Measurements from ENCODE around the gene OPALIN.
"Not testable (repeated sequence)": the region's sequence is repeated elsewhere in the genome, so short reads cannot be mapped to it uniquely, and the experiment has no call there.

Gene OPALIN

DNA sequence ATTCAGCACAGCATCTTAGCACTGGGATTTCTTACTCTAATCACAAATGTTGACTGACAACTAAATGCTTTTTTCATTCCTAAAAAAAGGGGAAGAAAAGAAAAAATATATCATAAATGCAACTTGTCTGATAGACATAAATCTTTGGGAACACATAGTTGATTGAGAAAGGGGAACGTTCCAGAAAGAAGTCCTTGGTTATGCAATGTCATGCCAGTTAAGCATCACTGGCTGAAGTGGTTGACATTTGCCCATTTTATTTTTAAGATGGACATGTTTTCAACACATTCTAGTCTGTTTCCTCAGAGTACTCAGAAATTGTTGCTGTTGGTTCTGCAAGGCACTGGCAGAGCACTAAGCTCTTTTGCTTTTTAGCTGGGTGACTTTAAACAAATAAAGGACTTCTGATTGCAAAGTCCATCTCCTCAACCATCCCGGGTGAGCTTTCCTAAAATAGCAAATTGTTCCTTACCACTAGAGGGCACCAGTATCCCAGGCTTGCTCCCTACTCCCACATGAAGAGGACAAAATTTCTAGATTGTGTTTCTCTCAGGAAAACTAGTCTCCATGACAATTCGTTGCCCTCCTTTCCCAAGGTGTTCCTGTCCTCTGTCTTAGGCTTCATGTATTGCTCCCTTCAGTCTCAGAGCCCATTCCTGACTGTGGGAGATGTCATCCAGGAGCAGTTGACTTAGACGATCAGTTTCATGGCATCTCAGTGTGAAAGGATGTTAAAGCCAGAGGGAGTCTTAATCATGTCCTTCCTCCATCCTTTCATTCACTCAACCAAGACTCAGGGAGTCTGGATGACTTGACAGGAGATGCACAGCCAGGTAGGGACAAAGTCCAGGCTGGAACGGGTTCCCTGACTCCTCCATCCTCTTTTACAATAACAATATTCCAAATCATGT is 23.9 kb downstream of the OPALIN start:
- DNase-seq, result no peak

DNA sequence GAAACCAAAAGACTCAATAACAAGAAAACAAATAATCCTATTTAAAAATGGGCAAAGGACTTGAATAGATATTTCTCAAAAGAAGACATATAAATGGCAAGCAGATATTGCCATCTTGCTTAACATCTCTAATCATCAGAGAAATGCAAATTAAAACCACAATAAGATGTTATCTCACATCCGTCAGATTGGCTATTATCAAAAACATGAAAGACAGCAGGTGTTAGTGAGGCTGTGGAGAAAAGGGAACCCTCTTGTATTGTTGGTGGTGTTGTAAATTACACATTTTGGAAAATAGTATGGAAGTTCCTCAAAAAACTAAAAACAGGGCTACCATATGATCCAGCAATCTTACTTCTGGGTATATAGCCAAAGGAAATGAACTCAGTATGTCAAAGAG is 25.7 kb downstream of the OPALIN start:
- DNase-seq, result no peak

DNA sequence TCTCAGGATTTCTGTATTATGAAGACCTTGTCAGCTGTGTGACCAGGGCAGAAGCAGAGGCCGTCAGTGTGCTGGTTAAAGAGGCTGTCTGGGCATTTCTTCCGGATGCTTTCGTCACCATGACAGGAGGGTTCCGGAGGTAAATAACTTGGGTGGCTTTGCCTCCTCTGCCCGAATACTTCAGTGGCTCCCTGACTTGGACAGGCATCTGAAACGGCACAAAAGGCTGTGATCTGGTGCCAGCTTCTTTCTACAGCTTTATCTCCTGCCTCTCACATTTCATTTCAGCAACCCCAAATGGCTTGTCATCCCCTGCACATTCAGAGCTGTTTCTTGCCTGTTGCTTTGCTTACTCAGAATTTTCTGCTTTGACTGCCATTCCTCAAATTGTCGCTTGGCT is 31.3 kb downstream of the OPALIN start:
- no peak for DNase-seq

DNA sequence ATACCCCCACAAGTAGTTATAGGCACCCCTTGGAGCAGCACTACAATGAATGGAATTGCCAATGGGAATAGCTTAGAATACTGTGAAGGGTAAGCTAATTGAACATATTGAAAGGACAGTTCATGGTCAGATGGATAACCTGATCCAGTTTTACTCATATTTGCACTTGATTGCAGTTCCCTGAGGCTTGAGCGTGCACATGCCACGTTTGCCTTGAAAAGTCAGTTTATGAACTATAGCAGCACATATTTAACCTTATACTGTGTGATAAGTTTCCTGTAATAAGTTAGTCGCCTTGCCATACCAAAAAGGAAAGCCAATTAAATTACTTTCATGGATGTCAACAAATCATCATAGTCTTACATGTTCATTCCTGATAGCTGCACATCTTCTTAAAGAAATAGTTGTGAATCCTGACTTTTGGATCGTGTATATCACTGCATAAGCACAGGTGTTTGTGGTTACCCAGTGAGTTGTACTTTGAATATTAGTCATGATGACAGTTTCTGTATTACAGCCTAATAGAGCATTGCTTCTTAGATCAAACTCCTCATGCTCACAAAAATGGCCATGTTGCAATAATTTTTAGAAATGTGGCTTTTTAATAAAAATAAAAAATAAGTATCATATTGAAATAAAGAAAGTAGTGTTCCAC is 33.0 kb downstream of the OPALIN start:
- DNase-seq, result no peak

DNA sequence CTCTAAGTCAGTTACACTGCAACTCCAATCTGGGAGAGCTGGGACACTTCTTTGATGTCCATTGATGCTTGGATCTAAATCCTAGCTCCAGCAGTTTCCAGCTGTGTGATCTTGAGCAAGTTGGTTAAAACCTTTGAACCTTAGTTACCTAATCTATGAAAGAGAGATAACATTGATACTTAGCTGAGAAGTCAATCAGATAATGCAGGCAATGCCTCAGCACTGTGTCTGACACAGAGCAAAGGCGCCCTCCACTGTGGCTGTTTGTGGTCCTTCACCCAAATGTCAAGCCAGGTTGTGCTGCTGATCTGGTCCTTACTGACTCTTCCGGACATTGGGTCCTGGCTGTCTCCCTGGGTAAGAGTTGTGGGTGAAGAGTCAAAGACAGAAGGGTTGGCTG is 34.4 kb downstream of the OPALIN start:
- DNase-seq, result no peak

DNA sequence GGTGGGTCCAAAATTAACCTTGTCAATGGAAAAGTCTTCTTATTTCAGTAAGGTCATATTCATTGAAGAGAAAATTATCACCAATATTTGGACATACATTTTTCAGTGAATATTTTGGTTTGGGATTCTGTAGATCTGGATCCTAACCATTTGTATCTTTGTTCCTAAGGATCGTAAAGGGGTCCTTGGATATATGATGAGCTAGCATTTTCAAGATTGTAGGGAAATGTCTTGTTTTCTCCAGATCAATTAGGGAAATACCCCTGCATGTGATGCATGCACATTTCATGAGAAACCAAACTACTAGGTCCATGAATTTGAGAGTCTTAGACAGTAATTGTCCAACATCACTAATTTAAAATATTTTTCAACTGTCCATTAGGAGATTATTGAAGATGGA is 36.5 kb downstream of the OPALIN start:
- no peak for DNase-seq

DNA sequence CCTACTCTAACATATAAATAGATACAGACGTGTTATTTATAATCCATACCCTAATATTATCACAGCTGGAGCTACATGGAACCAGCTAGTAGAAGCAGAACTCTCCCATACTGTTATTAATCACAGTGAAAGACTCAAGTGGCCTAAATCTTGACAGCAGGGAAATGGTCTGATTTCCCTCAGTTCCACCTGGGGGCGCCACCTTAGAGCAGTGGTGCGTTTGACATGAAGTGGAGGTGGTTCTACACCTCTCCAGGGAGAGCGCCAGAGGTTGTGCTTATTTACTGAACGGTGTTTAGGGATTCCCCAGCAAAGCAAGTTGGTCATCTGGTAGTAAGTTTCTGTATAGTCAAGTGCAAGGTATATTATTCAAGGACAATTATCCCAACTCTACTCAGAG is 37.0 kb downstream of the OPALIN start:
- DNase-seq, result no peak

DNA sequence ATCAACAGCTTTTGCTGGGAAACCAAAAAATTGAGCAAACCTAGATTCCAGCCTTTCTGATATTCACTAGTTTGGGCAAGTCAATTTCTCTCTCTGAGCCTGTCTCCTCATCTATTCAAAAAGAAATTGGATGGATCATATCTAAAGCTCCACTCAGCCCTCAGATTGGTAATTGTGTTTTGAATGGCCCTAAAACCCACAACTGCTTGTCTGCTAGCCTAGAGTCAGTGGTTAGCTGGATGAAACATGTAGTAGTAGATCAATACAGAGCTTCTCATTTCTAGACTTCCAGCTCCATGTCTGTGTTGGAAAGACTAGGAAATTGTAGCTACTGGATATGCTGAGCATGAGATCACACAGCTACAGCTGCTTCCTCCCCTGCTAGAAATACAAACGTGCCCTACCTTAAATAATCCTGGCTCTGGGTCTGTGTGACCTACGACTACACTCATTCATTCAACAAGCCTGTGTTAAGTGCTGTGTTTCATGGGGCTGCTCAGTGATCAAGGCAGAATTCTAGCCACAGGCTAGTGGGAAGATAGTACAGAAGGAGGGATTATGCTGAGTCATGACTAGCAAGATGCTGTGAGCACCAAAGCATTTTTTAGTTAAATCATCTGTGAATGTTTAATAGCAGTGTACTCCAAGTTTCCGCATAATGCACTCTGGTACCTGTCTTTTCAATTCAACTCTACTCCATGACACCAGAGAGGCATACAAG is 38.9 kb downstream of the OPALIN start:
- no peak for DNase-seq

DNA sequence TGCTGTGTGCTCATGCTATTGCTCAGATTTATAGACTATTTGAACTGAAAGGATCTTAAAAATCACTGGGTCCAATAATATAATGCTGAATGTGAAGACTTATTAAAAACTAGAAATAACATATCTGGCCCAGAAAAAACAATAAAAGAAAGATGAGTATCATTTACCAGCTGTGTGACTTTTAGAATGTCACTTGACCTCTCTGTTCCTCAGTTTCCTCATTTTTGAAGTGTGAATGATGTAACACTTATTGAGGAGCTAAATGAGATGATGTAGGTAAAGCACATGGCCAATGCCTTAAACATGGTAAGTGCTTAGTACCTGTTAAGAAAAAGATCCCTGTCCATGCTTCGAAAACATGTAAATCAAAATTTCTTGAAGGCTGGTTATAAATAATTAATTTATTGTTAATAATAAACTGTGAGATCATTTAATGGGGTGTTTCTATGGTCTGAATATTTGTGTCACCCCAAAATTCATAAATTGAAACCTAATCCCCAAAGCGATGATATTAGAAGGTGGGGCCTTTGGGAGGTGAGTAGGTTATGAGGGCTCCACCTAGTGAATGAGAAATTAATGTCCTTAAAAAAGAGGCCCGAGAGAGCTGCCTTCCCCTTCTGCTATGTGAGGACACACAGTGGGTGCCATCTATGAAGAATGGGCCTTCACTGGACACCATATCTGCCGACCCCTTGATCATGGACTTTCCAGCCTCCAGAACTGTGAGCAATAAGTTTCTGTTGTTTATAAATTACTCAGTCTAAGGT is 41.6 kb downstream of the OPALIN start:
- DNase-seq, result no peak

DNA sequence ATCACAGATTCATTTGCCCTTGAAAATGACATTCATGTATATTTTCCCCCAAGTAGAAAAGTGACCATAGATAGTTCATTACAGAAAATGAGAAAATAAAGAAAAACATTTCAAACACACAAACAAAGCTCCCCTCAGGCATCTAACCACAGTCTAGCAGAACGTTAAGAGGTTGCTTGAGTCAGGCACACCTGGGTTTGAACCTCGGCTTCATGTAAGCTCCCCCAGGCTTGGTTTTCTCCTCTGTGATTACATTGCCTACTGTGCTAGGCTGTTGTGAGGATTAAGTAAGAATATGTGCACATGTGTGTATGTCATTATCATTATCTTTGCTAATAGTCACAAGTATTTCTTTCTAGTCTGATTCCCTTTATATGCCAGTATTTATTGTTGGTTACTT is 45.5 kb downstream of the OPALIN start:
- DNase-seq, result no peak

DNA sequence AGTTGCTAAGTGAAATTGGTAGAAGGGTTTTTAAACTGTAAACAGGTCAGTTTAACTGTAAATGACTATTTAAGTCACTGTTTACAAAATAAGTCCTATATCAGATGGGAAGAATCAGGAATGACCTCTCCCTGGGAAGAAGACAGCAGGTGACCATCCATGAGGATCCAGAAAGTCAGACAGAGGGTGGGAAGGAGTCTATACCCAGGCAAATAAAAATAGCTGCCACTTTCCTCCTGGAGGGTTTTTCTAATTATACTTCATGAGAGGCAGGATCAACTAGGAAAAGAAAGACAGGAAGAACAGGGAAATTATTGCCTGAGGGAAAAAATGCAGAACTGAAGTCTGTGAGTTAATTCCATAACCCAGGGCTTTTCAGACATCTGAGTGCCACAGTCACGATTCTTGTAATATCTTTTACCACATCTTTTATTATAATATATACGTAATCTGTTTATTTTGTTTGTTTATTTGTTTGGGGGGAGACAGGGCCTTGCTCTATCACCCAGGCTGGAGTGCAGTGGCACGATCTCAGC is 47.6 kb downstream of the OPALIN start:
- no peak for DNase-seq

DNA sequence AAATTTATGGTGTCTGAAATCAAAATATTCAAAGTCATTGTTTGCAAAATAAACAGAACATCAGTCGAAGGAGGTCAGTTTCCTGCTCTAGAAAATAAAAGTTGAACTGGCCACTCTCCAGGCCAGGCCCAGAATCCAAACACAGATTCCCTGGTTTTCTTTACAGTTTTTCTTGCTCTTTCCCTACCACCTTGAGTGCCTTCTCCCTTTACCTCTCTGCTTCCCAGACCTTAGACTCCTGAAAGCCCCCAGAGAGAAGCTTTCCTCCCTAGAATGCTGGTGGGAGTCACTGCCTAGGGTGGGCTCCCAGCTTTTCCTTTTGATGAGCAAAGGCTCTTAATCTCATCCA is 48.5 kb downstream of the OPALIN start:
- DNase-seq, result no peak

DNA sequence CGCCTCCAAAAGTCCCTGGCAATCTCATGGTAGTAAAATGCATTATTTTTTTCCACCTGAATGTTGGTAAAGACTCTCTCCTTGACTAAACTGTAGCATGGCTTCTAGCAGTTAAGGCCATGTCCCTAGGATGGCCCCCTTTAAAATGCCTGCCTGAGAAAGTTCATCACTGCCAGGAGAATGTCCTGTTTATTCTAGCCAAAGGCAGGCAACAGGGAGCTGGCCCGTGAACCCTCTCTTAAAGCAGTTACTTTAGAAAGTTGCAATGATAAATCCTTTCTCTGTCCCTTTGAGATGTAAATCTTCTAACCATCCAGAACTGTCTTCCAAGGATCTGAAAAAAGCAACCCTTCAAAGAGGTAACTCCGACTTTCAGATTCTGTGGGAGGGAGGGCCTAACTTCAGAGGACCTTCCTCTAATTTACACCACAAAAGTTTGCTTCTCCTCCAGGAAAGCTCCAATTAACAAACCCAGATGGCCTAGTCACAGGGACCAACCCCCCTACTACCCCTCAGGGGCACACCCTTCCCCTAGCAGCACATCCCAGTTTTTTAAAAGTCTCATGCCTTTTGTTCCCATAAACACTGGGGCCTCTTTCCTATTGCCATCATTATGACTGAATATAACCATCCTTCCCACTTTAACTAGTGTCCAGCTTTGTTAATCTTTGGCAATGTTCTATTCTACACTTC is 49.0 kb downstream of the OPALIN start:
- no peak for DNase-seq

DNA sequence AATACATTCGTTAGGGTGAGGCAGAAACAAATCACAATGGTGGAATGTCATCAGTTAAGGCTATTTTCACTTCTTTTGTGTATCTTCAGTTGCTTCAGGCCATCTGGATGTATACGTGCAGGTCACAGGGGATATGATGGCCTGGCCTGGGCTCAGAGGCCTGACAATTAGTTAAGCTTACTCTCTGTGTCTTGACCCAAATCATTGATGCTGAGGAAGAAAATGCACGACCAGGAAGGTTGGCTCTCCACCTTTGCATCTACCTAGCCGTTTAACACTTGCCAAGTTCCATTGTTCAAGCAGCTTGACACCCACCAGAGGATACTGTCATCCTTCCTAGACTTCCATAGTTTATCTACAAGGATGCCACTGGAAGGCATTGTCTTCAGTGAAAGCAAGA is 49.9 kb downstream of the OPALIN start:
- not testable (repeated sequence) for DNase-seq

DNA sequence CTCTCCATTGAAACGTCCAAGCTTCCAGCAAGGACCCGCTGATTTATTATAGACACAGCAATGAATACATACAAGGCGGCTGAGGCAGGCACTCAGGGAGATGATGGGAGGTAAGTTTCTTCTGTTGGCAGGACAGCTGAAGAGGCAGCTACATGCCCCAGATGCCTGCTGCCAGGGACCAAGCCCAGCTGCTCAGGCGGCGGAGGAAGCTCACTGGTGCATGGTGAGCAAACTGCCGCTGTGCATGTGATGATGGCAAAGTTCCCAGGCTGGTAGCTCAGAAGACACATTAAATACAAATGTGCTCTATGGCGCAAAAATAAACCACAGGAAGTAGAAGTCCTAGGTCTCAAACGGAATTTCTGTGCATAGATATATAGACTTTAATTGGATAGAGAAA is 52.3 kb downstream of the OPALIN start:
- no peak for DNase-seq

DNA sequence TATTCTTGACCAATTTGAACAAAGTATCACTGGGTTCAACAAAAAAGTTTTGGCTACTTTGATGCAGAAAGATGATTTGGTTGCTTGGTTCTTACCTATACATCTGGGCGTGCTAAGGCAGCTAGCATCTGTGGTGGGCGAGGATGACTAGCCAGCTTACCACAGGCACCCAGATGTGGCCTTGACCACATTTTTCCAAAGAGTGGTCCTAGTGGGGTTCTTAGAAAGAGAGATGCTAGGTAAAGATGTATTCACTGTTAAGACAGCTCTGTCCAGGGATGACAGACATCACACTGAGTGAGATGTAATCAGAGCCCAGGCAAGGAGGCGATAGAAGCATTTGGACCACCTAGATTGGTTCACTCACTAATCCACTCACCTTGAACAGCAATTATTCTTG is 53.8 kb downstream of the OPALIN start:
- no peak for DNase-seq

DNA sequence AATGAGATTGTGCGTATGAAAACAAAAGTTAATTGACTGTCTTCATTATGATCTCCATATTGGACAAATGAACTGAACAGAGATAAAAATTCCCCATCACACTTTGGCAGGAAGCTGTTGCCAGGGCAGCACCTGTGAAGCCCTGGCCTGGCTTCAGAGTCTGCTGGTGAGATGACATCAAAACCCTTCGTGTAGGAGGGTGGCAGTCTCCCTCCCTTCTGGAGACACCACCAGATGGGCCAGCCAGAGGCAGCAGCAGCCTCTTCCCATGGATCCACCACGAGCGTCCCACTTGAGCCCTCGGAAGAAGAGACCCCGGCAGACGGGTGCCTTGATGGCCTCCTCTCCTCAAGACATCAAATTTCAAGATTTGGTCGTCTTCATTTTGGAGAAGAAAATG is 54.6 kb downstream of the OPALIN start, which contains the start of gene DNTT:
TSS of gene DNTT (plus strand) at position 205 of the 400 bp plus-strand sequence. CDS start at position 269, 64 bp downstream.
- no peak for DNase-seq

DNA sequence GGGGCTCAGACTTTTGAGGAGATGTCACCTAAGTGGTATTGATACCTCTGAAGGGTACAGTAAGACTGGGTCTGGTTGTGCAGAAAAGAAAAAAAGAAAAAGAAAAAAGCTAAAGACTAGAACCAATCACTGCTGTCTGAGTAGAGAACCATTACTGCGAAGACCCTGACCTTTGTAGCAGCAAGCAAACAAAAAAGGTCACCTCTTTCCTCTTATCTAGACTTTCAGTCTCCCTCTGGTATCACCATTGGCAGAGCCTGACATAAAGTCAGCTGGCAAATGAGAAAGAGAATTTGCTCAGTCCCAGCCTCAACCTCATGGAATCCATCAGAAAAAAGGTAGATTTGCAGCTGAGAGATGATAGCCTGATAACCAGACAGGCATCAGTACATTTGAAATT is 57.2 kb downstream of the OPALIN start:
- DNase-seq, result no peak

DNA sequence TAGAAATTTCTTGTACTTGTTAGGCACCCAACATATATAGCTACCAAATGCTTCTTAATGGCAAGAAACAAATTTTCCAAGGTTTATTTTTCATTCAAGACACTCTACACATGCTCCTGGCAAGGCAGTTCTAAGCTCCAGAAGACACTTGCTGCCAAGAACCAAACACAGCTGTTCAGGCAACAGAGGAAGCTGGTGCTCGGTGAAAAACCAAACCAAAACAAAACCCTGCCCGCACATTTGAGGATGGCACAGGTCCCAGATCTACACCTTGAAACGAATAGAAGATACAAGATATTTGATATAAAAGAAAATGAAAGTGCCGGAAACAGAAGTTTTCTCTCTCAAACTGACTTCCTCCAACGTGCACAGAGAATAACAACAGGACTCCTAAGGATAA is 59.4 kb downstream of the OPALIN start:
- DNase-seq, result no peak

DNA sequence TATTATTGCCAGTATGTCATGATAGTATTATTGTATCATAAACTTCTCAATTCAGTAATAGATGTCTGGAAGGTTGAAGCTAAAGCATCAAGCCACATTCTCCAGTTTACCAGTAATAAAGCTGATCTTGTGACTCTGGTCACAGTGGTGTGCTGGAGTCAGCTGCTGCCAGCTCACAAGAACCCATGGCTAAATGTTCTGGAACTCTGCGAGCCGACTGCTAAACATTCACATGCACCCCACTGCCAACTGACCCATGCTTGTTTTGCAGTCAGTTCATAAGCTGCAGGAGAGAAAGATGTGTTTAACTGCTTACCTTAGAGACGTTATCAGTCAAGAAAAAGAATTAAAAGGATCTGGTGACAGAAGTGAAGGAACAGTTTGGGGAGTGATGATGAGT is 60.4 kb downstream of the OPALIN start:
- DNase-seq, result no peak

DNA sequence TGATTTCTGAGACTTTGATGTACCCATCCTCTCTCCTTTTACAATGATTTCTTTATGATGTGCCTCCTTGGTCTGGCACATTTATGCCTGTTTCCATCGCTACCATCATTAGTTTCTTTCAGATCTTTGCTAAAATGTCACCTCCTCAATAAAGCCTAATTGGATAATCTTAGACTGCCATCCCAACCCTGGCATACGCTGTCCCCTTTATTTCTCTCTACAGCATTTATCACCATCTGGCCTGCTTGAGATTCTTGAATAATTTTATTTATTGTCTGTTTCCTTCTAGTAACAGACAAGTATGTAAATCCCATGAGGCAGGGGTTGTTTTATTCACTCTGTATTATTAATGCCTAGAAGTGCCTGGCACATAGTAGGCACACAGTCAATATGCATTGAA is 61.3 kb downstream of the OPALIN start:
- no peak for DNase-seq

DNA sequence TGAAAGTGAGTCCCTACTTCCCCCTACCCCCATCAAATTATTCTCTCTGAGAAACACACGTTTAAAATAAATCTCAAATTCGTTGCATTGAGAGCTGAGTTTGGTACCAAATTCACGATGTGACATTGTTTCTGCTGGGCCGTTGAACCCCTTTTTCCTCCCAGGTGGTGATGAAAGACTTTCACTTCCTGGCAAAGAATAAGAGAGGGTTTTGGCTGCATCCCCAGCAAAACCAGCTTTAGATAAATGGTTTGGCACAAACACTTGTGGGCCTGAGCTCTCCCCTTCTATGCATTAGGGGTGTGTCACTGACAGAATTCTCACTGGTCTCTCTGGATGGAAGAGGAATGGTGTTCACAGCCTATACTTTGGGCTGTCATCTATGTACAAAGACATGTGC is 63.3 kb downstream of the OPALIN start:
- no peak for DNase-seq
